Activated T-helper 1 cell treated with Interleukin-2 at 50 U/mL for 16 hours (primary cell): ENCODE measurements around the gene COA7.
"Not testable (repeated sequence)": the region's sequence is repeated elsewhere in the genome, so short reads cannot be mapped to it uniquely, and the experiment has no call there.

Experiments used
- DNase-seq: peaks from one replicate; pipeline ENCODE4 v3.0.0-alpha.2; 2020; ENCODE audit warnings: low read depth

Gene COA7

DNA sequence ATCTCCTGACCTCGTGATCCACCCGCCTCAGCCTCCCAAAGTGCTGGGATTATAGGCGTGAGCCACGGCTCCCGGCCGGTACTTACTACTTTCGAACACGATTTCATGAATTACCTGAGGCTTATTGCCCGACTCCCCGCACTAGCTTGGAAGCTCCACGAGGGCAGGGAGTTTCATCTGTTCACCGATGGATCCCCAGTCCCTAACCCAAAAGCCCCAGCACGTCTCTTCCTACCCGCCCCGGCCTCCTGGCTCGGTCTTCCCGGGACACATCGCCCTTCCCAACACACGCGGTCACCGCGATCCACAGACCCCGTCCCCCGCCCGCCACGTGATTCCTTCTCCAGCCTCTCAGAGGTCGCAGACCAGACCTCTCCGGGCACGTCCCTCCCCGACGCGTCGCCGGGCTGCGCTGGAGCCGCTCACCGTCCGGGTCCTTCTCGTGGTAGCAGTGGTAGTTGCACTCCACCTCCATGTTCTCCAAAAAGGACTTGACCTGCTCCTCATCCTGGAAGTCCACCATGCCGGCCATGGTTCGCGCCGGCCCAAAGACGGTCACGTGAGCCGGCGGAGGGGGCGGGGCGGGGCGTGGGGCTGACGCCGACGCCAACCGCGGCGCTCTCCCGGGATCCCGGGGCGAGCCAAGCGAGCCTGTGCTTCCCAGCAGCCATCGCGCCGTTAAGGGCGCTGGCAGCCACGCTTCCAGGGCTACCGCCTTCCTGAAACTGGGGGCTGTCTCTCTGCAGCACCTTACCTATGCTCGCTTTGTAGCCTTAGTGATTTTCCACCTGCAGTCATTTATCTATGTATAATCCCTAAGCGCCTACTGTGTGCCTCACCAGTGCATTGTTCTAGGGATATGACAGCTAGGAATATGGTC, at the start of gene COA7:
Gene COA7 (minus strand): TSS at position 553 of the 880 bp plus-strand sequence. CDS start 21 bp downstream, at position 532.
- peak; percentile 49 for DNase-seq

DNA sequence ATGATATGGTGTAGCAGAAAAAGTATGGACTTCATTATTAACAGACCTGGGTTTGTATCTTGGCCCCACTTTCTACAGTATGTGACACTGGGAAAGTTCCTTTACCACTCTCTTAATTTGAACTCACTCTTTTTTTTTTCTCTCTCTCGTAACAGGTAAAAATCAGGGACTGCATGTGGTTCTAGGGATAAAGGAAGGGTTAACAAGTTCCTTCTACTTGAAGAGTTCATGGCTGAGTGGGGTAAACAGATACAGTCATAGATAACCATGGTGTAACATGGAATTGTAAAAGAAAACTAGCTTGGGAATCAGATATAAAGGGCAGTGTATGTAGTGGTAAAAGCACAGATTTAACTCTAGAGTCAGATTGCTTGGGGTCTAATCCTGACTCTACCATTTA, 49.3 kb upstream of the COA7 start:
- DNase-seq: no peak

DNA sequence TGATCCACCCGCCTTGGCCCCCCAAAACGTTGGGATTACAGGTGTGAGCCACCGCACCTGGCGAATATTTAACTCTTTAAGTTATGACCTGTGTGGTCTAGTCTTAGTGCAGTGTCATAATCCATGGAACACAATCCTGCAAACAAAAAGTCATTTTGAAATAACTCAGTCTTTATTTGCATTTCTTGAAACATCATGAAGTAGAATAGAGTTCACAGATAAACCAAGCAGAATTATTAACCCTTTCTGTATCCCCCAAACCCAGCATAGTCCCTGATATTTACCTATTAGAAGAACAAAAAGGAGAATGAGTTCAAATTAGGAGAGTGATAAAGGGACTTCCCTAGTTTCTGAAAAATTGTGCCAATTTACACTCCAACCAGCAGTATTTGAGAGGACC, 48.0 kb upstream of the COA7 start:
- DNase-seq: no peak

DNA sequence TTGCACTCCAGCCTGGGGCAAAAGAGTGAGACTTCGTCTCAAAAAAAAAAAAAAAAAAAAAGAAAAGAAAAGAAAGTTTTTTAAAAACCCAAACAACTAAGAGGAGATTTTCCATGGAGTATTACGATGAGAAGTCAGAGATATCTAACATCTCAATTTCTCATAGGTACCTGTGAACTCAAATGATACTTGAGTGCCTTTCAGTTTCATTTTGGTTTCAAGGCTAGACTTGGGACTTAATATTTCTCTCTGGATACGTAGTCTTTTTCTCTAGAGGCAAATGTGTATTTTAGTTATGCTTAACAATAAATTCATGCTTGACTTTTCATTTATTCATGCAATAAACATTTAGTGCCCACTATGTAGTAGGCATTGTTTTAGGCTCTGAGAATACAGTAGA, 43.1 kb upstream of the COA7 start:
- no peak for DNase-seq

DNA sequence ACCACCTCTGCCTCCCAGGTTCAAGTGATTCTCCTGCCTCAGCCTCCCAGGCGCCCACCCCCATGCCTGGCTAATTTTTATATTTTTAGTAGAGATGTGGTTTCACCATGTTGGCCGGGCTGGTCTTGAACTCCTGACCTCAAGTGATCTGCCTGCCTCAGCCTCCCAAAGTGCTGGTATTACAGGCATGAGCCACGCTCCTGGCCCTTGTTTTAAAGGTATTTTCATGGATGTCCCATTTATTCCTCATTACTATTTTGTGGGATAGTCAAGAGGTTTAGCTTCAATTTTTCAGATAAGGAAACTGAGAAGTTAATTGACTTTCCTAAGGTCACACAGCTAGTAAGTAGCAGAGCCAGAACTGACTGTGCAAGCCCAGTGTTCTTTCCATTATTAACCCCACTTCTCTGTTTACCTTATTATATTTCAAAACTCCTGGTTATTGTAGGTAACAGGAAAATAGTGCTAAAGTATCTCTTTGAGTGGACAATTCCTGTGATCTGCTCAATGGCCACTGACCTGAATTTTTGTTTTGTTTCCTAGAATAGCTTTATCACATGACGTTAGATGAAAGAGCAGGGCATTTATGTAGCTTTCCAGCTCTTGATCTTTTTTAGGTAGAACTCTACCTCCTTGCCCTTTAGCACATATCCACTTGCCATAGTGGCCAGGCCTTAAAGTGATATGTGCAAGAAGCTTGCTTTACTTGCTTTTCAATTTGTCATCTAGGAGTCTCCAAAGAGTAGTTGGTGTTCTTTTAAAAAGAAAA, 41.7 kb upstream of the COA7 start:
- DNase-seq: no peak

DNA sequence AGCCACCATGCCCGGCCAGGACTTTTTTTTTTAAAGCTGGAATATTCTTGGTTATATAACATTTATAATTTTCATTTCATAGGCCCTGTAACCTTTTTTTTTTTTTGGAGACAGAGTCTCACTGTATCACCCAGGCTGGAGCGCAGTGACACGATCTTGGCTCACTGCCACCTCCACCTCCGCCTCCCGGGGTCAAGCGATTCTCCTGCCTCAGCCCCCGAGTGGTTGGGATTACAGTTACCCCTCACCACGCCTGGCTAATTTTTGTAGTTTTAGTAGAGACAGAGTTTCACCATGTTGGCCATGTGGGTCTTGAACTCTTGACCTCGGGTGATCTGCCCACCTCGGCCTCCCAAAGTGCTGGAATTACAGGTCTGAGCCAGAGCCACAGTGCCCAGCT, 40.7 kb upstream of the COA7 start:
- no peak for DNase-seq

DNA sequence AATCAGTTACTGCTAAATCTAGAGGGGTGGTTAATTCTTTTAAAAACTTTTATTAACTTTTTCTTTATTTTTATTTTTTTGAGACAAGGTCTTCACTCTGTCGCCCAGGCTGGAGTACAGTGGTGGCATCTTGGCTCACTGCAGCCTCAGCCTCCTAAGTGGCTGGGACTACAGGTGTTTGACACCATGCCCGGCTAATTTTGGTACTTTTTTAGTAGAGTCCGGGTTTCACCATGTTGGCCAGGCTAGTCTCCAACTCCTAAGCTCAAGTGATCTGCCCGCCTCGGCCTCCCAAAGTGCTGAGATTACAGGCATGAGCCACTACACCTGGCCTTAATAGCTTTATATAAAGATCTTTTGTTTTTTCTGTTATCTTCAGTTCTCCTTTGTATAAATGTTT, 40.0 kb upstream of the COA7 start:
- no peak for DNase-seq

DNA sequence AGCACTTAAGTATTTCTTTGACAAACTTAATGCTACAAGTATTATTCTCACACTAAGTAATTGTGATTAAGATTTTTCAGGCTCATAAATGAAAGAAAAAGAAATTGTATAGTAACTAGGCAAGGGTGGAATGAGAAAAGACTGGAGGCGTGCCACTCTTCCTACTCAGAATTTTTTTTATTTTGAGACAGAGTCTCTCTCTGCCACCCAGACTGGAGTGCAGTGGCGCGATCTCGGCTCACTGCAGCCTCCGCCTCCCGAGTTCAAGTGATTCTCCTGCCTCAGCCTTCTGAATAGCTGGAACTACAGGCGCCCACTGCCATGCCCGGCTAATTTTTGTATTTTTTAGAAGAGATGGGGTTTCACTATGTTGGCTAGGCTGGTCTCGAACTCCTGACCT, 37.2 kb upstream of the COA7 start:
- not testable (repeated sequence) for DNase-seq

DNA sequence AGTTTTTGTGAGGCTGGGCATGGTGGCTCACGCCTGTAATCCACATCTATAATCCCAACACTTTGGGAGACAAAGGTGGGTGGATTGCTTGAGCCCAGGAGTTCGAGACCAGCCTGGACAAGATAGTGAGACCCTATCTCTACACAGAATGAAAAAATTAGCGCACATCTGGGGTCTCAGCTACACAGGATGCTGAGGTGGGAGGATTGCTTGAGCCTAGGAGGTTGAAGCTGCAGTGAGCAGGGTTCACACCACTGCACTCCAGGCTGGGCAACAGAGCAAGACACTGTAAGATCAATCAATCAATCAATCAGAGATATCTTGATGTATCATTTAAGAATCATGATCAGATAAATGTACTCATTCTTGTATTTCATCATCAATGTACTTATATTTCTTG, 35.2 kb upstream of the COA7 start:
- DNase-seq: no peak

DNA sequence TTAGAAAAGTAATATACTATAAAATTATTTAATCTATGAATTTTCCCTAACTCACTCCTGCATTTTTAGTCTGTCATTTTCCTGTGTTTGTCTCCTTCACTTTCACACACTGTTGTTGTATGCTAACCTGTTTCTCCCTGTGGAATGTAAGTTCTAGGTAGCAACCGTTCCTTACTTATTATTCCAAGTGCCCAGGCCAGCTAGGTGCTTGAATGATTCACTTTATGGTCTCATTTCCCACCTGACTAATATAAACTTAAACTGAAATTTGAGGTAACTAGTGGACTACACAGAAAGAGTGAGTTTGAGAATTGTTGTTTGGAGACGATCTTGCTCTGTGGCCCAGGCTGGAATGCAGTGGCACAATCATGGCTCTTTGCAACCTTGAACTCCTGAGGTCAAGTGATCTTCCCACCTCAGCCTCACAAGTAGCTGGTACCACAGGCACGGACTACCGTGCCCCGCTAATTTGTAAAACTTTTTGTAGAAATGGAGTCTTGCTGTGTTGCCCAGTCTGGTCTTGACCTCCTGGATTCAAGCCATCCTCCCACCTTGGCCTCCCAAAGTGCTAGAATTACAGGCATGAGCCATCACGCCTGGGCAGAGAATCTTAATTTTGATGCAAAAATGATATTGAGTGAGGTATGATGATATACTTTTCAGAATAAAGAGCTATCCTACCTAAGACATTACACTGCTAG, 30.0 kb upstream of the COA7 start:
- no peak for DNase-seq

DNA sequence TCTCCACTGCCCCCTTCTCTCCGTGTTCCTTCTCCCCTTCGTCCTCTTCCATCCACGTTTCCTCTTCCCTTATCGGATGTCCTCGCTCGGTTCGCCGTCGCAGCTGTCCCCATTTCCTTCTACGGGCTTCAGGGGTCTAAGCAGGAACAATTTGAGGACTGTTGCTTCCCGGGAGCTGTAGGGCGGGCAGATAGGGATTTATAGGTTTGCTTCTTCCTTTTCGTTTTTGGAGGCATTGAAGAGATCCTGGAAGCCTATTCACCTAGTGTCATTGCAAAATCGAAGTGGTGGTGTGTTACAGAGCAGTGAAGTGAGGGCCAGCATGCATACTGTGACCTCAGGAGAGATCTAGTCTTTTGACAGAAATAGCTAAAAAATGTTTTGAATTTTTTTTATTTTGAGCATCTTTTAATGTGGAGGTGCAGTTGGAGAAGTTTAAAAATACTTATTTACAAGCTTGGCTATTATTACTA, 29.0 kb upstream of the COA7 start:
- DNase-seq: no peak

DNA sequence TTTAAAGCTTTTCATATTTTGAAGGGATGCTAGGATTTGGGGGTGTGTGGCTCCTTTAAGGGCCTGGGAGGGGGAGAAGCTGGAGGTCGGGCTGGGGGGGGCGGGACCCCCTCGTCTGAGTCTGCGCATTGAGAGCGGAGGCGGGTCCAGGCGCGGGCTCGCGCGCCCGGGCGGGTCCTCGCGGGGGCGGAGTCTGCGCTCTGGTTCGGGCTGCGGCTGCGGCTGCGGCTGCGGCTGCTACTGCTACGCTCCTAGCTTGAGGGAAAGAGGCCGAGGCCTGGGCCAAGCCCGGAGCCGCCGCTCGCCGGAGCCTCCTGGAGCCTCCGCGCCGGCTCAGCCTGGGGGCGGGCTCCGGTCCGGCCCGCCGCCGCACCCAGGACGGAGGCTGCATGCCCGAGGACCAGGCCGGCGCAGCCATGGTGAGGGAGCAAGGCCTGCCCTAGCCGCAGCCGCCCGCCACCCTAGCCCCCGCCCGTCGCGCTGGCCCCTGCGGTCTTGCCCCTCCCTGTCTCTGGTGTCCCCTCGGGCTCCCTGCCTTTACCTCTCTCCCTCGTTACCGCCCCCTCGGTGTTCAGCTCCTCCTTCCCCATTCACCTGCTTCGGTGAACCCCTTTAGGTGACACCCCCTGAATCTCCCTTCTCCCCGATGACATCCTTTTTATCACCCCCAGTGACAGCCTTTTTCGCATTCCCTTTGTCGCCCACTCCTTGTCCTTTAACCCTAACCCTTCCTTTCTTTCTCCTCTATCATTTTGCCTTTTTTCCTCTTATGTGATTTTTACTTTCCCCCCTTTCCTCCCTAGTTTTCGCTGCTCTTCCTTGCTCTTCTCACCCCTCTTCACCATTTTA, 28.3 kb upstream of the COA7 start, which contains the start of gene ZYG11B:
Gene ZYG11B (plus strand): TSS at position 189 of the 849 bp plus-strand sequence. CDS start 201 bp downstream, at position 390.
- DNase-seq: peak; percentile 88

DNA sequence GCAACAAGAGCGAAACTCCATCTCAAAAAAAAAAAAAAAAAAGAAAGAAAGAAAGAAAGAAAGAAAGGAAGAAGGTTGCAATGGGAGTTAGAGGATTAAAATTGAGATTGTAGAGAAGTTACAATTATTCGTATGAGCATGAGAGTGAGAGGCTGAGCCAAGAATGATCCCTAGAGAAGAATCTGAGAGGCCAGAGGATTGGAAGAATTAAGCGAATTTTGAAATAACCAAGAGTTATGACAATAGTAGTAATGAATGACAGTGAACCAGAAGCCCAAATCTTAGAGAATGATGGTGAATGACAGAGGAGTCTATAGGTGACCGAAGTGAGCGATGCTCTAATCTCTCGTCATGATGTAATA, 27.7 kb upstream of the COA7 start:
- DNase-seq: no peak

DNA sequence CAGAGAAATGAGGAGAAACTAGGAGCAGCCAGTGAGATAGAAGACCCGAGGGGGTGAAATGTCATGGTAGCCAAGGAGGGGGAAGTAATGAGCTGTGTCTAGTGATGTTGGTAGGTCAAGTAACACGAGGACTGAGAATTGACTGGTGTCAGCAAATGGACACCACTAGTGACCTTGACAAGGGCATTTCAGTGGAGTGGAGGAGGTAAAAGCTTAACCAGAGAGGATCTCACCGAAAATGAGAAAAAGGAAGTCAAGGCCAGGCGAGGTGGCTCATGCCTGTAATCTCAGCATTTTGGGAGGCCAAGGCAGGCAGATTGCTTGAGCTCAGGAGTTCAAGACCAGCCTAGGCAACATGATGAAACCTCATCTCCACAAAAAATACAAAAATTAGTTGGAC, 25.1 kb upstream of the COA7 start:
- no peak for DNase-seq

DNA sequence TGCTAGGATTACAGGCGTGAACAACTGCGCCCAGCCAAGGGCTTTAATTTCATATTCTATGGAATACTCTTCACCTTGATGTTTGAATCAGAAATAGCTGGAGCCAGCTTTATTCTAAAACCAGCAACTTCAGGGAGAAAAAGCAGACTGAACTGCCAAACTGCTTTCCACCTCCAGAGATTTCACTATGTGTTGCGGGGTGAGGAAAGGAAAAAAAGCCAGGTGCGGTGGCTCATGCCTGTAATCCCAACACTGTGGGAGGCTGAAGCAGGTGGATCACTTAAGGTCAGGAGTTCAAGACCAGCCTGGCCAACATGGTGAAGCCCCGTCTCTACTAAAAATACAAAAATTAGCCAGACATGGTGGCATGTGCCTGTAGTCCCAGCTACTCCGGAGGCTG, 17.1 kb upstream of the COA7 start:
- not testable (repeated sequence) for DNase-seq

DNA sequence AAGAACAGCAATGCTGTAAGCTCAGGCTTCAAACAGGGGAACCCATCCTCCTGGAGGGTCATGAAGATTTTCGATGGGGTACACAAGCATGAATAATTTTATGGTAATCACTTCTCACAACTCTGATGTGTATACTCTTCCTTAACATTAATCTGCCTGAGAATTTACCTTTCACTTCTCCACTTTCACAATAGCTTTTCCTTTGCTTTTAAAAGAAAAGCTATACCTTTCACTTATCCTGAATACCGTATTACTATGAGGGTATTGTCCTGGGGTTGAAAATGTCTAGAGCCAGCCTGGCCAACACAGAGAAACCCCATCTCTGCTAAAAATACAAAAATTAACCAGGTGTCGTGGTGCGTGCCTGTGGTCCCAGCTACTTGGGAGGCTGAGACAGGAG, 15.4 kb upstream of the COA7 start:
- no peak for DNase-seq

DNA sequence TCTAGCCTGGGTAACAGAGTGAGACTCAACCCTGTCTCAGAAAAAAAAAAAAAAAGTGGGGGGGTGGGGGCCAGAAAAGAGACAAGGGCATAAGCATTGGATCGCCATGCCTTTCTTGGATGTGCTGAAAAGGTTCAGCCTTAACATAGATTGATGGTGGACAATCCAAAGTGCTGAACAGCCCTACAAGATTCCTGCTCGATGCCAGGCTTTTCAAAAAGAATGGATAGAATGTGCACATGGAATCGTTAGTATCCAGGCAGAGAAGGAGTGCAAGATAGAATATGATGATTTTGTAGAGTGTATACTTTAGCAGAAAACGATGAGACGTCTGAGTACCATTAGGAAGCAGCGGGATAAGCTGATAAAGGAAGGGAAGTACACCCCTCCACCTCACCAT, 10.9 kb upstream of the COA7 start:
- no peak for DNase-seq

DNA sequence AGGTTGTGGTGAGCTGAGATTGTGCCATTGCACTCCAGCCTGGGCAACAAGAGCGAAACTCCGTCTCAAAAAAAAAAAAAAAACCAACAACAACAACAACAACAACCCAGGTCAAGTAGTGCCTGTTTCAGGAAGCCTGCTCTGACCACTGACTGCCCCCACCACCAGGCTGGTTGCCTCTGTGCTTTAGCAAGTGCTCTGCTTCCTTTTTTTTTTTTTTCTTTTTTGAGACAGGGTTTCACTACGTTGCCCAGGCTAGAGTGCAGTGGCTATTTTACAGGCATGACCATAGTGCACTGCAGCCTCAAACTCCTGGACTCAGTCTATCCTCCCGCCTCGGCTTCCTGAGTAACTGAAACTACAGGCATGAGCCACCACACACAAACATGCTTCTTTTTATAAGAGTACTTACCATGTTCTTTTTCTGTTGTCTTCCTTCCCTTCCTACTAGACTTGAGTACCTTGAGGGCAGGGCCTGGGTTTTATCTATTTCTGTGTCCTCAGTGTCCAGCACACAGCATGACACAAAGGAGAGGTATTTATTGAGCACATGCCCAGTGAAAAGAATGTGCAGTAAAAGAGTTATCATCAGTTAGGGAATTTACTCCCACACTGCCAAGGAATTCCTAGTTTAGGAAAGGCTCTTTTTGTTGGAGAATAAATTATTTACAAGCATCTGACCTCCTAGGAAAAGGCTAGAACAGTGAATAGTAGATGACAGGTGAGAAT, 9.9 kb upstream of the COA7 start:
- no peak for DNase-seq

DNA sequence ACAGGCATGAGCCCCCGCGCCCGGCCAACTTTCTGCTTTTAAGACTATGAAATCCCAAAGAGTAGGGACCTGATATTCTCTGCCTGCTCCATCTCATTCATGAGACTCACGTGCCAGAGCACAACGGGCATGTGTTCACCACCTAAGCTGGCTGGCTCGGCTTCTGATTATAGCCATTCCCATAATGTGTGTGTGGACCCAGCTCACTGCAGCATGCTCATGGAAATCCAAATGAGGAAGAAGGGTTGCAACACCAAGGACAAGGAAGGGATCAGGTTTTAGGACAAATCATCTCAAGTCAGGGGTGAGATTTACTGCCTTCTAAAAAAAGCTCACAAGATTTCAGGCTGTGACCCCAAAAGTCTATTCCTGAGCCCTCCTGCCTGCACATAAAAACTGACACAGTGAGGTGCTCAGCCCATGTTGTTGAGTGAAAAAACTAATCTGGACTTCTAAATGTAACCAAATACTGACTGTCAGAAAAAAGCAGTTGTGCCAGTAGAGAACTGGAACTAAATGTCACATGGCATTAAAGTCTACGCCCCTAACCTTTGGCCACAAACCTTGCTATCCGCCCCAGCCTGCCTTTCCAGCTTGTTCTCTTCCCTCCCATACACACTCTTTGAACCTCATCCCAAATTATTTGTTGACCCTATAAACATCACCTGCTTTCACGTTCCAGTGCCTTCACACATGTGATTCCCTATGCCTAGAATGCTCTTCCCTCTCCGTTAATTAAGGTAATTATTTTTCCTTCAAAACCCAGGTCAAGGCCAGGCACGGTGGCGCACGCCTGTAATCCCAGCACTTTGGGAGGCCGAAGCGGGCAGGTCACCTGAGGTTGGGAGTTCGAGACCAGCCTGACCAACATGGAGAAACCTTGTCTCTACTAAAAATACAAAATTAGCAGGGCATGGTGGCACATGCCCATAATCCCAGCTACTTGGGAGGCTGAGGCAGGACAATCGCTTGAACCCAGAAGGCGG, 9.1 kb upstream of the COA7 start:
- DNase-seq: no peak
